KOPT-K1 (cell line): ENCODE data around the gene ADAP2.
A peak's percentile ranks its signal among the peaks of the same experiment; 100 is the strongest.
"Not testable (repeated sequence)": the region's sequence is repeated elsewhere in the genome, so short reads cannot be mapped to it uniquely, and the experiment has no call there.

Experiments
- H3K27ac ChIP-seq: fragments of 200-600 bp; sonication (generic); 2 replicates; pipeline ENCODE4 v1.5.1; 2016; ENCODE audit warnings: antibody characterized with exemption, mild to moderate bottlenecking, low read depth, low read length; ENCODE audit not compliant: poor library complexity, severe bottlenecking
- H3K36me3 ChIP-seq: fragments of 200-600 bp; sonication (generic); 2 replicates; pipeline ENCODE4 v1.5.1; 2017; ENCODE audit warnings: antibody characterized with exemption, mild to moderate bottlenecking, low read length, moderate library complexity; ENCODE audit not compliant: insufficient read depth
- H3K9me3 ChIP-seq: fragments of 200-600 bp; sonication (generic); 2 replicates; pipeline ENCODE4 v1.5.1; 2017; ENCODE audit warnings: antibody characterized with exemption, low read length, mild to moderate bottlenecking; ENCODE audit not compliant: insufficient read depth, poor library complexity, severe bottlenecking

The ADAP2 gene

GRCh38 chr17:30921544-30922196, at the start of gene ADAP2:
Gene ADAP2, plus strand, starts transcription at chr17:30921945. Its CDS starts 70 bp downstream, at chr17:30922015.
- H3K36me3 ChIP-seq, result no peaks in the 10 kb centered on the region
- H3K9me3 ChIP-seq, result no peaks in the 10 kb centered on the region
- H3K27ac ChIP-seq, result no peak within 1 kb of the TSS

GRCh38 chr17:30886187-30886586, 35.6 kb upstream of the ADAP2 start:
- Histone ChIP-seq H3K36me3 (peaks cover 96% of the 10 kb centered on the region), H3K27ac (no peak overlapping the region), H3K9me3 (no peaks in the 10 kb centered on the region)

DNA sequence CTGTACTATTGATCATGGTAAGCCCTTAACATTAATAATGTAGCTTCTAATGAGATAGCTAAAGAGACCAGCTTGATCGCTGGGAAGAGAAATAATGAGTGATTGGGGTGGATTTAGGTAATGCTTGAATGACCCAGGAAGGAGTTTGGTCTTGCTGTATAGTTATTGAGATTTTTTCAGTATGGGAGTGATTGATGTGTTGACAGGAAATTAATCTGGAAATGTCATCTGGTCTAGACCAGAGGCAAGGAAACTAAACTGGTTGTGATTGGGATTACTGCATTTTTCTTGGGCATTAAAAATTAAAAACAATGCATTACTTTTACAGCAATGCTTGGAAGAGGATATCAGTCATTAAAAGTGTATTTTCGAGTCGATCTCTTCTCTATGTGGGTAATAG, 27.5 kb upstream of the ADAP2 start:
- H3K27ac ChIP-seq, result no peak overlapping the region
- H3K36me3 ChIP-seq, result peaks cover 98% of the 10 kb centered on the region
- no peaks in the 10 kb centered on the region for H3K9me3 ChIP-seq

GRCh38 chr17:30897311-30897710, 24.4 kb upstream of the ADAP2 start:
- no peak overlapping the region for H3K27ac ChIP-seq
- H3K36me3 ChIP-seq, result peaks cover 96% of the 10 kb centered on the region
- H3K9me3 ChIP-seq, result no peaks in the 10 kb centered on the region

DNA sequence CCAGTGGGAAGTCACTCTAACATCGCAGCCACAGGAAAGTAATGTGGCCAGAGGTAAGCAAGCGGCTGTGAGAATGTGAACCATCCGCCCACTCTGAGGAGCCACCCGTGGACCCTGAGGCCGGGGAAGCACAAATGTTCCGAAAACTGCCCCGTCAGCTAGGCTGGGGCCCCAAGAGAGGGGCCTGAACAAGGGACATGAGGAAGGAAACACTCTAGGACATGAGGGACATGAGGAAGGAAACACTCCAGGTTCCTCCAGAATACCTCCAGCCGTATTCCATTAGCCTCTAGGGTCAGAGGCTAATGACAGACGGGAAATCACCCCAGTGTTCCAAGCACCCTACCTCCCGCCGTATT, 16.0 kb upstream of the ADAP2 start:
- peak overlapping the region; percentile 69 for H3K27ac ChIP-seq
- H3K9me3 ChIP-seq, result no peaks in the 10 kb centered on the region
- peaks cover 28% of the 10 kb centered on the region for H3K36me3 ChIP-seq

- H3K27ac ChIP-seq, result peak within 1 kb of the TSS; percentile 69
- no peaks in the 10 kb centered on the region for H3K9me3 ChIP-seq
- peaks cover 23% of the 10 kb centered on the region for H3K36me3 ChIP-seq
Measured at GRCh38 chr17:30906101-30906911, 15.4 kb upstream of the ADAP2 start, which contains the start of gene TEFM. Gene TEFM, minus strand, starts transcription at chr17:30906238. Its CDS starts 40 bp downstream, at chr17:30906198.

GRCh38 chr17:30908717-30909420, 12.9 kb upstream of the ADAP2 start:
- 0 out of 2 replicates have a peak, but pooled peaks cover 3% of the 10 kb centered on the region for H3K36me3 ChIP-seq
- H3K27ac ChIP-seq, result no peak overlapping the region
- no peaks in the 10 kb centered on the region for H3K9me3 ChIP-seq

DNA sequence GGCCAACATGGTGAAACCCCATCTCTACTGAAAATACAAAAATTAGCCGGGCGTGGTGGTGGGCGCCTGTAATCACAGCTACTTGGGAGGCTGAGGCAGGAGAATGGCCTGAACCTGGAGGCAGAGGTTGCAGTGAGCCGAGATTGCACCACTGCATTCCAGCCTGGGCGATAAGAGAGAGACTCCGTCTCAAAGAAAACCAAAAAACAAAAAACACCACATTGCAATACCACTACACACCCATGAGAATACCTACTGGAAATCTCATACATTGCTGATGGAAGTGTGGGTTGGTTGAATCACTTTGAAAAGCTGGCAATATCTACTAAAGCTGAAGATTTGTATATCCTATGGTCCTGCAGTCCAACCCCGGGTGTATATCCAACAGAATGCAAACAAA, 11.6 kb upstream of the ADAP2 start:
- not testable (repeated sequence) for H3K27ac ChIP-seq, H3K36me3 ChIP-seq, H3K9me3 ChIP-seq

- no peak overlapping the region for H3K27ac ChIP-seq
- H3K9me3 ChIP-seq, result no peaks in the 10 kb centered on the region
- no peaks in the 10 kb centered on the region for H3K36me3 ChIP-seq
Measured at GRCh38 chr17:30913955-30914354, 7.8 kb upstream of the ADAP2 start.

GRCh38 chr17:30915833-30916611, 5.7 kb upstream of the ADAP2 start:
- H3K27ac ChIP-seq, result no peak overlapping the region

DNA sequence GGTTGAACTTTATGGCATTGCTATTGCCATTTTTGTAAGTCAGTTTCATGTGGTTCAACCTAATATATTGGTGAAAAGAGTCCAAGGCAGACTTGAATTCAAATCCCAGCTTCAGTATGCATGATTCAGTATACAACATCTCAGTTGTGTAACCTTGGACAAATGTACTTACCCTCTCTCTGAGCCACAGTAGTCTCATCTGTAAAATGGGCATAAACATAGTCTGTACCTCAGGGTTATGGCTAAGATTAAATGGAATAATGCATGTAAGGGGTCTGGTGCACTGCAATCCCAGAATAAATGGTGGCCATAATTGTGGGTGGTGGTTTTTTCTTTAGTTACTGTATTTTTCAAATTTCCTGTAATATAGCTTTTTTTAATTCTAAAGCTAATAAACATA, 4.7 kb upstream of the ADAP2 start:
- Histone ChIP-seq H3K9me3 (no peaks in the 10 kb centered on the region), H3K27ac (no peak overlapping the region), H3K36me3 (no peaks in the 10 kb centered on the region)

More at GRCh38 chr17:30915833-30916611, 5.7 kb upstream of the ADAP2 start:
- Histone ChIP-seq H3K9me3 (no peaks in the 10 kb centered on the region), H3K36me3 (no peaks in the 10 kb centered on the region)

- H3K27ac ChIP-seq, result no peak overlapping the region
- no peaks in the 10 kb centered on the region for H3K9me3 ChIP-seq
- H3K36me3 ChIP-seq, result no peaks in the 10 kb centered on the region
Measured at GRCh38 chr17:30920282-30920681, 1.5 kb upstream of the ADAP2 start.

DNA sequence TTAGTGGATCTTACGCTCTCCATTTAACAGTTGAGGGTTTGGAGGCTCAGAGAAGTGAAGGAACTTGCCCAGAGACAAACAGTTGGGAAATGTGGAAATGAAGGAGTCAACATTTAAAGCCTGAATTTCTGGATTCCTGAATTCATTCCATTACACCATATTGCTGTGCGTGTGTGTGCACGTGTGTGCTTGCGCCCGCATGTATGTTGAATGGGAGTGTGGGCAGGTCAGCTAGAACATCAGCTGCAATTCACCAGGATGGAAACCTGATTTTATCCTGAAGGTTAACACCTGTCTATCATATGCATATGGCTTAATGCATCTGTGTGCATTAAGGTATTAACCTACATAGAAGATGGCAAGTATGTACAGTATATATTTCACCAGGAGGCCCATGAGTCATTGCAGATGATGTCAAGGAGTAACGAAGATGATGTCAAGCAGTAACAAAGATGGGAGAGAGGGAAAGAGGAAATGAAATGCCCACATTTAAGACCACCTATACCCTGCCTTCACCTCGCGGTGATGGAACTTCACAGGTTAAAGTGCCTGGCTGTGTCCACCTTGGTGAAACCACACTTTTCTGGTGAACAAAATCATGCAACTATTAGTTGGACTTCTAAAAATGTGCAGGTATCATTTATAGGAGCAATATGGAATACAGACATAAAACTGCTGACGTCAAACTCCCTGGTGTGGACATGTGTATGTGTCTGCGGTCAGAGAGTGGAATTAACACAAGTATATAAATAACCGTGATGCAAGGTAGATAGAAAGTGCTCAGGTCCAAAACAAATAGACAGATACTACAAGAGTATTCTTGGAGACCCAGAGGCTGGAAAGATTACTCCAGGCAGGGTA, 832 bp upstream of the ADAP2 start:
- Histone ChIP-seq H3K9me3 (no peaks in the 10 kb centered on the region), H3K27ac (no peak overlapping the region), H3K36me3 (no peaks in the 10 kb centered on the region)
